PC-9 (cell line): ENCODE data around the gene LRRC74A. TPM values are rescaled to one million over a fixed set of nuclear protein-coding genes. Genes with fewer than 3 reads are reported as not detected.

Experiments
- BruUV-seq: library from RNA; stranded (reverse); fragments of 400-500 nt; replicated peaks from 2 replicates; lab custom pipeline; 2021; lab: Mats Ljungman, UMichigan
- CTCF ChIA-PET: fragments of 300-600 bp; sonication (Branson Sonifier 250); formaldehyde crosslinking; loops from one replicate; lab custom pipeline; 2022; ENCODE audit warnings: antibody characterized with exemption; lab: Charles Lee
- POLR2A ChIA-PET: fragments of 300-600 bp; sonication (Branson Sonifier 250); formaldehyde crosslinking; loops from one replicate; lab custom pipeline; 2022; ENCODE audit warnings: antibody characterized with exemption; ENCODE audit not compliant: unreplicated experiment; lab: Charles Lee
- DNase-seq, 2 experiments: peaks; one replicate each; pipeline versions ENCODE4 v3.0.0 to v3.0.0-alpha.2; 2015 to 2022; ENCODE audit warnings: mixed read lengths in 1 of 2
- H2AFZ ChIP-seq: fragments of 200-600 bp; sonication (generic); 2 replicates; pipeline ENCODE4 v1.8.1; 2017; ENCODE audit warnings: antibody characterized with exemption
- H3F3A ChIP-seq: fragments of 200-600 bp; sonication (generic); 2 replicates; pipeline ENCODE4 v1.8.1; 2017; ENCODE audit warnings: antibody characterized with exemption, mild to moderate bottlenecking, low read depth; ENCODE audit not compliant: insufficient read depth
- H3K27ac ChIP-seq: fragments of 200-600 bp; sonication (generic); 2 replicates; pipeline ENCODE4 v1.6.1; 2016; ENCODE audit warnings: mixed run types
- H3K27me3 ChIP-seq: fragments of 200-600 bp; sonication (generic); 2 replicates; pipeline ENCODE4 v1.6.1; 2016; ENCODE audit warnings: low read depth, mixed run types; ENCODE audit not compliant: insufficient read depth
- H3K36me3 ChIP-seq: fragments of 200-600 bp; sonication (generic); 2 replicates; pipeline ENCODE4 v1.6.1; 2016; ENCODE audit warnings: low read depth, mixed run types
- H3K4me1 ChIP-seq: fragments of 200-600 bp; sonication (generic); replicated peaks from 2 replicates; pipeline ENCODE4 v1.6.1; 2016; ENCODE audit warnings: mixed run types; ENCODE audit not compliant: insufficient read depth
- H3K4me2 ChIP-seq: fragments of 200-600 bp; sonication (generic); 2 replicates; pipeline ENCODE4 v1.6.1; 2017; ENCODE audit warnings: mixed run types
- H3K4me3 ChIP-seq: fragments of 200-600 bp; sonication (generic); 2 replicates; pipeline ENCODE4 v1.6.1; 2016; ENCODE audit warnings: mixed run types
- H3K79me2 ChIP-seq: fragments of 200-600 bp; sonication (generic); 2 replicates; pipeline ENCODE4 v1.6.1; 2017; ENCODE audit warnings: low read depth, mixed run types
- H3K9me2 ChIP-seq: fragments of 200-600 bp; sonication (generic); 2 replicates; pipeline ENCODE4 v1.8.1; 2017; ENCODE audit warnings: mild to moderate bottlenecking; ENCODE audit not compliant: insufficient read depth
- H3K9me3 ChIP-seq: fragments of 200-600 bp; sonication (generic); 2 replicates; pipeline ENCODE4 v1.8.1; 2016; ENCODE audit warnings: low read depth; ENCODE audit not compliant: insufficient read depth
- H4K20me1 ChIP-seq: fragments of 200-600 bp; sonication (generic); 2 replicates; pipeline ENCODE4 v1.8.1; 2017; ENCODE audit not compliant: insufficient read depth
- CTCF ChIP-seq: fragments of 200-600 bp; sonication (generic); conservative IDR thresholded peaks from 2 replicates; pipeline ENCODE4 v1.6.1; 2017; ENCODE audit warnings: mixed run types, antibody characterized with exemption, mild to moderate bottlenecking, moderate library complexity
- EZH2 ChIP-seq: fragments of 200-600 bp; sonication (generic); IDR thresholded peaks from 2 replicates; pipeline ENCODE4 v1.8.0; 2017; ENCODE audit warnings: antibody characterized with exemption, low read depth
- intact Hi-C: fragments of 100-400 bp; cut with micrococcal nuclease; formaldehyde crosslinking; loops from one replicate; pipeline ENCODE4 v1.10.0; 2022; ENCODE audit not compliant: unreplicated experiment
- total RNA-seq: library from RNA; stranded (reverse); gene quantifications from 2 replicates; pipeline ENCODE4 v1.2.3, GENCODE V29; 2021

LRRC74A gene
- total RNA-seq, 1 experiment from 2014 or later, result not detected

- Histone ChIP-seq H4K20me1 (no peaks in the 10 kb centered on the region), H3K9me2 (no peaks in the 10 kb centered on the region), H3K9me3 (no peaks in the 10 kb centered on the region), H3K27ac (no peak overlapping the region), H3K79me2 (no peaks in the 10 kb centered on the region), H3K4me3 (no peak overlapping the region), H2AFZ (no peak overlapping the region), H3K4me2 (no peak overlapping the region), H3K4me1 (no peaks in the 10 kb centered on the region; the same call in 1 of the 2 replicates), H3K27me3 (peaks cover 57% of the 10 kb centered on the region), H3K36me3 (no peaks in the 10 kb centered on the region), H3F3A (no peaks in the 10 kb centered on the region)
- CTCF ChIA-PET, result interaction anchor here (0.6 to 1.4 kb wide), 2 partner anchors 101 to 227 kb away, joined by 3 to 5 read pairs; no protein-coding TSS in a partner anchor
- POLR2A ChIA-PET, result interaction anchor here (0.7 kb wide), 1 partner anchor 84 kb away, joined by 5 read pairs; no protein-coding TSS in a partner anchor
- intact Hi-C loops, result no loop called here
- no peak for DNase-seq
- TF ChIP-seq EZH2, result no peak
- TF ChIP-seq CTCF, result no peak
- no TSS peak for BruUV-seq
Observed at GRCh38 chr14:76867516-76868453, 41.6 kb downstream of the LRRC74A start.

- intact Hi-C loops, result no loop called here
- no TSS peak for BruUV-seq
- Histone ChIP-seq H3K4me2 (no peak overlapping the region), H2AFZ (no peak overlapping the region), H4K20me1 (no peaks in the 10 kb centered on the region), H3K9me3 (no peaks in the 10 kb centered on the region), H3K36me3 (no peaks in the 10 kb centered on the region), H3K9me2 (no peaks in the 10 kb centered on the region), H3F3A (no peaks in the 10 kb centered on the region), H3K27ac (no peak overlapping the region), H3K79me2 (no peaks in the 10 kb centered on the region), H3K4me1 (no peaks in the 10 kb centered on the region; the same call in 1 of the 2 replicates), H3K27me3 (peaks cover 50% of the 10 kb centered on the region), H3K4me3 (no peak overlapping the region)
- no peak for DNase-seq
- TF ChIP-seq EZH2 (no peak), CTCF (no peak)
- ChIA-PET POLR2A (no interaction called here), CTCF (interaction anchor here (0.6 to 1.4 kb wide), 2 partner anchors 100 to 226 kb away, joined by 3 to 5 read pairs; no protein-coding TSS in a partner anchor)
Observed at GRCh38 chr14:76868454-76869170, 42.4 kb downstream of the LRRC74A start.

DNA sequence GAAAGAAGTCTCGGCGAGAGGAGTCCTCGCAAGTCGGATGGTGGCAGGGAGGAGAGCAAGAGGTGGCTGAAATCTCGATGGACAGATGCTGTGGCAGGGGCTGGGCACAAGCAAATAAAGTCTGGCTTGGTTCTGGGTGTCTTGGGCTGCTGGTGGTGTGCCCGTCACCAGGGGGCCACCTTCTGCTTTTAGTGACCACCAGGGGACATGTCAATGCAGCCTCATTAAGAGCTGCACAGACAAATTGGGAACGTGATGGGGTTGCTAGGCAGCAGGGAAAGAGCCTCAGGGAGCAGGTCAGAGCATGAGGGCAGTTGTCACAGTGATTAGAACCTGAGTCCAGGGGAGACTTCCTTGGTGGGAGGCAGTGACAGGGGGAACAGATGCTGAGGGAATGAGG lies 44.0 kb downstream of the LRRC74A start:
- Histone ChIP-seq H3F3A (no peaks in the 10 kb centered on the region), H3K79me2 (no peaks in the 10 kb centered on the region), H3K27me3 (peaks cover 41% of the 10 kb centered on the region), H3K9me2 (no peaks in the 10 kb centered on the region), H3K27ac (no peak overlapping the region), H4K20me1 (no peaks in the 10 kb centered on the region), H3K9me3 (peaks cover 5% of the 10 kb centered on the region; the same call in 1 of the 2 replicates), H3K36me3 (no peaks in the 10 kb centered on the region), H2AFZ (no peak overlapping the region), H3K4me3 (no peak overlapping the region), H3K4me2 (no peak overlapping the region), H3K4me1 (no peaks in the 10 kb centered on the region)
- TF ChIP-seq EZH2 (no peak), CTCF (peak; percentile 51; the same call in 1 of the 2 replicates)
- POLR2A ChIA-PET, result interaction anchor here (0.6 kb wide), 2 partner anchors 229 to 248 kb away, joined by 3 to 11 read pairs; no protein-coding TSS in a partner anchor
- intact Hi-C loops, result loop anchor here (5.0 to 10.0 kb wide), 2 partner anchors 432 to 815 kb away; no protein-coding TSS in a partner anchor
- peak in 1 of 2 experiments; percentile 43 for DNase-seq
- CTCF ChIA-PET, result interaction anchor here (8.7 kb wide), 1 partner anchor 200 kb away, joined by 151 read pairs; no protein-coding TSS in a partner anchor
- BruUV-seq, result no TSS peak
